HFF-Myc (cell line): ENCODE results near the gene TBC1D10B.

Source experiments
- DNase-seq: peaks from one replicate; pipeline ENCODE4 v3.0.0-alpha.2; 2011; ENCODE audit warnings: low read depth; ENCODE audit errors: extremely low read depth
- H3K4me3 ChIP-seq: replicated peaks from 2 replicates; pipeline ENCODE4 v1.5.1; 2011; ENCODE audit warnings: low read depth, mild to moderate bottlenecking, control low read depth, low read length
- TF ChIP-seq, protein P1 (sequence below): IDR thresholded peaks from 2 replicates; pipeline ENCODE4 v1.5.1; 2012; ENCODE audit warnings: mild to moderate bottlenecking, low read depth, low read length, control low read depth; ENCODE audit errors: missing control alignments

Gene TBC1D10B

DNA sequence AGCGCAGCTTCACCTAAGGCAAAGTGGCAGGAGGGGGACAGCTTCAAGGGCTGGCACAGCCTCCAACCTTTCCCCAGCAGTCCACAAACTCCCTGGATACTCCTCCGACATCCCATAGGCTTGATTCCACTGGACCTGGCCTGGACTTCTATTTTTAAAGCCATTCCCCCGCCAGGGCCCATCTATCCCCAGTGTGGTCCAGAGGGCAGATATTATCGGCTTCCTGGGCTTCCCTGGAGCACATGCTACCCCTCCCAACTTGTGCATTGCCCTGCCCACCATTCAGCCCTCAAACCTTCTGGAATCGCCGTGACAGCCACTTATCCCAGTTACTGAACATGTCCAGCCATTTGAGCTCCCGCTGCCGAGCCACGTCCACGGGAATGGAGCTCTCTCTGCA, 5.1 kb downstream of the TBC1D10B start:
- TF ChIP-seq, protein P1, sequence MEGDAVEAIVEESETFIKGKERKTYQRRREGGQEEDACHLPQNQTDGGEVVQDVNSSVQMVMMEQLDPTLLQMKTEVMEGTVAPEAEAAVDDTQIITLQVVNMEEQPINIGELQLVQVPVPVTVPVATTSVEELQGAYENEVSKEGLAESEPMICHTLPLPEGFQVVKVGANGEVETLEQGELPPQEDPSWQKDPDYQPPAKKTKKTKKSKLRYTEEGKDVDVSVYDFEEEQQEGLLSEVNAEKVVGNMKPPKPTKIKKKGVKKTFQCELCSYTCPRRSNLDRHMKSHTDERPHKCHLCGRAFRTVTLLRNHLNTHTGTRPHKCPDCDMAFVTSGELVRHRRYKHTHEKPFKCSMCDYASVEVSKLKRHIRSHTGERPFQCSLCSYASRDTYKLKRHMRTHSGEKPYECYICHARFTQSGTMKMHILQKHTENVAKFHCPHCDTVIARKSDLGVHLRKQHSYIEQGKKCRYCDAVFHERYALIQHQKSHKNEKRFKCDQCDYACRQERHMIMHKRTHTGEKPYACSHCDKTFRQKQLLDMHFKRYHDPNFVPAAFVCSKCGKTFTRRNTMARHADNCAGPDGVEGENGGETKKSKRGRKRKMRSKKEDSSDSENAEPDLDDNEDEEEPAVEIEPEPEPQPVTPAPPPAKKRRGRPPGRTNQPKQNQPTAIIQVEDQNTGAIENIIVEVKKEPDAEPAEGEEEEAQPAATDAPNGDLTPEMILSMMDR = no peak
- DNase-seq = no peak
- no peak overlapping the region for H3K4me3 ChIP-seq

DNA sequence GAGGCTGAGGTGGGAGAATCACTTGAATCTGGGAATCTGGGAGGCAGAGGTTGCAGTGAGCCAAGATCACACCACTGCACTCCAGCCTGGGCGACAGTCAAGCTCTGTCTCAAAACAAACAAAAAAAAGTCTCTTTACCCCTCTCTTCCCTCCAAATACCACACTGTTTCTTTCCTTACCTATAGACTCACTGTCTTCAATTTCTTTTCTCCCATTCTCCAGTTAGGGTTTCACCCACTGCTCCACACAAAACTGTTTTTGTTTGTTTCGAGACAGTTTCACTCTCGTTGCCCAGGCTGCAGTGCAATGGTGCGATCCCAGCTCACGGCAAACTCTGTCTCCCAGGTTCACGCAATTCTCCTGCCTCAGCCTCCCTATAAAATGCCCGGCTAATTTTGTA, 9.1 kb downstream of the TBC1D10B start:
- H3K4me3 ChIP-seq = no peak overlapping the region
- TF ChIP-seq, protein P1 = no peak
- DNase-seq = no peak

DNA sequence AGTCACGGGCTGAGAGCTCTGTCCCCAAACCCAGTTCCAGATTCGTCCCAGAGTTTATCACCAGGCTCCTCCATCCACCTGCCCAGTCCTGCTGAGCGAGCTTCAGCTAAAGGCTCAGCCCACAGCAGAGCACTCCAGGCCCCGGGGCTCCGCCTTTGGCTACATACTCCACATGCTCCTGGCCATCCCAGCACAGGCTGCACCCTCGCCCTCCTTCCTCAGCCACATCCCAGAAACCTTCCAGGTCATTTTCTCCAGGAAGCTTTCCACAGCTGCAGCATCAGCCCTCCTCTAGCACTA, 10.5 kb downstream of the TBC1D10B start:
- DNase-seq = no peak
- H3K4me3 ChIP-seq = no peak overlapping the region
- TF ChIP-seq, protein P1 = no peak

DNA sequence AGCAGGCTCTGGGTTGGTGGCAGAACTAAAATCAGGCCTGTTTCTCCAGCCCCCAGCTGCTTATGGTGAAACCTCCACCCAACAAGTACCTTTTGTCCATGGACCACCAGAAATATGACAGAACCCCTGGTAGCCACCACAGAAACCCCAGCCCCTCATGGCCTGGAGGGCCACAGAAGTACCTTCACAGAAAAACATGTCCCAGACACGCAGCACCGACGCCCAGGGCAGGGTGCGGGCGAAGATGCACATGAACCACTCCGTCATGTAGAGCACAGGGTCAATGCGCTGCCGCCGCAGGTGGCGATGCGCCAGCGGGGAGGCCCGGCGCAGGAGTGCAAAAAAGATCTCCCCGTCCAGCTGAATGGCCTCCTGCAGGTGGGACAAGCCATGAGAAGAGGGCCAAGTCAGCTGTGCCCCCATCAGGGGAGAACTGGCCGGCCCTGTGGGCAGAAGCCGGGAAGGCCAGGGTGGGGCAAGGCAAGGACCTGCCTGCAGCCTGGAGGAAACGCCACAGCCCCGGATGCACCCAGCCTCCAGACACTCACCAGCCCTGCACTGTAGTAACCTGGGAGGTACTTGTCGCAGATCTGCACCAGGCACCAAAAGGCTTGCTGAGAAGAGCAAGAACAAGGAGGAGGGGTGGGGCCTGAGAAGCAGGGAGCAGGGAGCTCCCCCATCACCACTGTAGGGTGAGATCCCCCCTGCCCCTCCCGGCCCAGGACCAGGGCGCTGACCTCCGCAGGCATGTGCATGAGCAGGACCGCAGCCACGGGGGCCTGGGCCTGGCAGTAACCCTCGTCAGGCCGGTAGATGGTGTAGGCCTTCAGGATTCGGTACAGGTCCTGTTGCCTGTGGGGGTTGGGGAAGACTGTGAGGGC, 11.1 kb downstream of the TBC1D10B start:
- no peak for DNase-seq
- TF ChIP-seq, protein P1 = no peak
- H3K4me3 ChIP-seq = no peak overlapping the region

DNA sequence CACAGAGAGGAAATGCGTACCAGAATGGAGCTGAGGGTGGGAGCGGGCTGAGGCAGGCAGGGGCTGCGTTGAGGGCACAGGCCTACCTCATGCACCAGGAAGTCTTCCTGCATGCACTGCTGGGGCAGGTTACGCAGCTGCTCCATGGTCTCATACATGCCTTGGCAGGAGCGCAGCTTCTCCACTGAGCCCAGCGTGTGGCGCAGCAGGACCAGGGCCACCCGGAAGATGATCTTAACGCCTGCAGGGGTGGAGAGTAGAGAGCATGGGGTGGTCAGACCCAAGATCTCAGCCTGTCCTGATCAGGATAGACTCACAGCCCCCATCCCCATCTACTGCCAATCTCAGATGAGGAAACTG, 11.7 kb downstream of the TBC1D10B start:
- TF ChIP-seq, protein P1 = no peak
- DNase-seq = no peak
- H3K4me3 ChIP-seq = no peak overlapping the region

DNA sequence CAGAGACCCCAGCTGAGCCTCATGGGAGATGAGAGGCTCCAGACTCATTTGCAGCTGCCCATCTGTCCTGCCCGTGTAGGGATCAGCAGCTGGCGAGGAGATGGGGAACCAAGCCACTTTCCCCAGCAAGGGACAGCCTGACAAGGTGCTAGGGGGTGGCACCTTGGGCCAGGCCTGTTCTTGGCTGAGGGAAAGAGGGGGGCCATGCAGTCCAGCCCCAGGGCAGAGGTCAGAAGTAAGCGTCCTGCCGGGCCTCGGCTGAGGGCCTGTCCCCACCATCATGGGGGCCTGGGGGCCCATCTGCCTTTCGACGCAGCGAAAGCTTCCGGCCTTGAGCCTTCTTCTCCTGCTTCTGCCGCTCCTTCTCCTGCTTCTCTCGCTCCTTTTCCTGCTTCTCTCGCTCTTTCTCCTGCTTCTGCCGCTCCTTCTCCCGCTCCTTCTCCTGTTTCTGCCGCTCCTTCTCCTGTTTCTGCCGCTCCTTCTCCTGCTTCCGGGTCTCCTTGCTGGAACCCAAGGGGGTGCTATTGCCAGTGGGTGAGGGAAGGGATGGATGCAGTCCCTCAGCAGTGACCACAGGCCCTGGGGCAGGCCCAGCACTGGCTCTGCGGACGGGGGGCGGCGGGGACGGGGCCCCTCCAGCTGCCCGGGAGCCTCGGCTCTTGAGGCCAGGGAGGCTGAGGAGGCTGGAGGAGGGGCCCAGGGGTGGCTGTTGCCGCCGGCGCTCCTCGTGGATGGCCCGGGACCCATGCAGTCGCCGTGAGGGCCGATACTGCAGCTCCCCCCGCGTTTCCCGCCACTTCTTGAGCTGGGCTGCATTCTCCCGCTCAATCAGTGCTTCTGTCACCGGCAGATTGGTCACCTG, 12.3 kb downstream of the TBC1D10B start:
- no peak overlapping the region for H3K4me3 ChIP-seq
- no peak for DNase-seq
- TF ChIP-seq, protein P1 = no peak
